Muscle layer of colon (tissue), 2 donors: Measurements from ENCODE around the gene SOX4.
A peak's percentile ranks its signal among the peaks of the same experiment; 100 is the strongest.
"Not testable (repeated sequence)": the region's sequence is repeated elsewhere in the genome, so short reads cannot be mapped to it uniquely, and the experiment has no call there.

Experiments
- H3K27ac ChIP-seq: one replicate; pipeline ENCODE4 v1.7.0; 2013; ENCODE audit warnings: low read depth, mild to moderate bottlenecking, low read length, moderate library complexity
- H3K27me3 ChIP-seq, 2 donors: one replicate each; pipeline ENCODE4 v1.7.0; 2013; ENCODE audit warnings: low read length in 2 of 2, mild to moderate bottlenecking in 2 of 2; ENCODE audit not compliant: insufficient read depth in 2 of 2, control insufficient read depth in 1 of 2
- H3K36me3 ChIP-seq: one replicate; pipeline ENCODE4 v1.7.0; 2013; ENCODE audit warnings: mild to moderate bottlenecking, low read length; ENCODE audit not compliant: insufficient read depth
- H3K4me1 ChIP-seq: one replicate; pipeline ENCODE4 v1.7.0; 2013; ENCODE audit warnings: mild to moderate bottlenecking, low read length; ENCODE audit not compliant: insufficient read depth
- H3K4me3 ChIP-seq, 2 donors: one replicate each; pipeline ENCODE4 v1.7.0; 2013; ENCODE audit warnings: low read length in 2 of 2, low read depth in 1 of 2, mild to moderate bottlenecking in 1 of 2, moderate library complexity in 1 of 2
- H3K9ac ChIP-seq: one replicate; pipeline ENCODE4 v1.7.0; 2013; ENCODE audit warnings: low read length
- H3K9me3 ChIP-seq: one replicate; pipeline ENCODE4 v1.7.0; 2013; ENCODE audit warnings: mild to moderate bottlenecking, low read length
- donor health status: abdominal sarcoma.
- donor health status: Adenocarcinoma of cecum.

Gene SOX4

DNA sequence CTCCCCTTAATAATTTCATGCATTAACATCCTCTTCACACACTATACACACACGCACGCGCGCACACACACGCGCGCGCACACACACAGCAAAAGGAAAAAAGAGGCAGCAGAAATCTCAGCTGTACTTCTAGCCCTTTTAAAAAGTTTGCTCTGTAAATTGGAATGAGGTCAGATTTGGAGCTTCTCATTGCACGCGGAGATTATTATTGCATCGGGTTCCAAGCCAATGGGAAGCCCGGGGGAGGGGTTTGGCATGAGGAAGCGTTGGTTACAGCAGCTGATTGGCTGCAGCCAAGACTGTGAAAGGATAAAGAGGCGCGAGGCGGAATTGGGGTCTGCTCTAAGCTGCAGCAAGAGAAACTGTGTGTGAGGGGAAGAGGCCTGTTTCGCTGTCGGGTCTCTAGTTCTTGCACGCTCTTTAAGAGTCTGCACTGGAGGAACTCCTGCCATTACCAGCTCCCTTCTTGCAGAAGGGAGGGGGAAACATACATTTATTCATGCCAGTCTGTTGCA lies at the start of gene SOX4:
SOX4 (plus strand) TSS at position 340 of the 515 bp plus-strand sequence. CDS start 784 bp downstream, outside the sequence.
- H3K9ac ChIP-seq, result peak within 1 kb of the TSS; percentile 41
- H3K9me3 ChIP-seq, result no peaks in the 10 kb centered on the region
- H3K36me3 ChIP-seq, result no peaks in the 10 kb centered on the region
- H3K27ac ChIP-seq, result peak within 1 kb of the TSS; percentile 85
- peaks cover 10% of the 10 kb centered on the region for H3K4me1 ChIP-seq
- no peaks in the 10 kb centered on the region for H3K27me3 ChIP-seq
- H3K4me3 ChIP-seq, result peak within 1 kb of the TSS; percentile 82 to 83

DNA sequence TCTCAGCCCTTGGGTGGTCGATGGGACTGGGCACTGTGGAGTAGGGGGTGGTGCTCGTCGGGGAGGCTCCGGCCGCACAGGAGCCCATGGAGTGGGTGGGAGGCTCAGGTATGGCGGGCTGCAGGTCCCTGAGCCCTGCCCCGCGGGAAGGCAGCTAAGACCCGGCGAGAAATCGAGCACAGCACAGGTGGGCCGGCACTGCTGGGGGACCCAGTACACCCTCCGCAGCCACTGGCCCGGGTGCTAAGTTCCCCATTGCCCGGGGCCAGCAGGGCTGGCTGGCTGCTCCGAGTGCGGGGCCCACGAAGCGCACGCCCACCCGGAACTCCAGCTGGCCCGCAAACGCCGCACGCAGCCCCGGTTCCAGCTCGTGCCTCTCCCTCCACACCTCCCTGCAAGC lies 41.3 kb upstream of the SOX4 start:
- H3K4me3 ChIP-seq, H3K9me3 ChIP-seq, H3K36me3 ChIP-seq, H3K4me1 ChIP-seq, H3K9ac ChIP-seq, H3K27ac ChIP-seq, H3K27me3 ChIP-seq: not testable (repeated sequence)

DNA sequence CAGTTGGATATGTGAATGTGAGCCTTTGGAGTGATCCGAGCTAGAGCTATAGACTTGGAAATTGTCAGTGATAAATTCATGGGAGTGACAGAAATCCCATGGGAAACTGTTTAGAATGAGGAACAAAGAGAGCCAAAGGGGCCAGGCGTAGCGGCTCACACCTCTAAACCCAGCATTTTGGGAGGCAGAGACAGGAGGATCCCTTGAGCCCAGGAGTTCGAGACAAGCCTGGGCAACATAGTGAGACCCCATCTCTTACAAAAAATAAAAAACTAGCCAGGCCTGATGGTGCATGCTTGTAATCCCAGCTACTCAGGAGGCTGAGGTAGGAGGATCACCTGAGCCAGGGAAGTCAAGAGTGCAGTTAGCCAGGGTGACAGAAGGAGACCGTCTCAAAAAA lies 39.3 kb upstream of the SOX4 start:
- H3K9ac ChIP-seq, result no peak overlapping the region
- H3K27me3 ChIP-seq, result no peaks in the 10 kb centered on the region
- H3K9me3 ChIP-seq, result no peaks in the 10 kb centered on the region
- H3K4me1 ChIP-seq, result peaks cover 5% of the 10 kb centered on the region
- no peak overlapping the region for H3K27ac ChIP-seq
- H3K4me3 ChIP-seq, result no peak overlapping the region
- no peaks in the 10 kb centered on the region for H3K36me3 ChIP-seq

DNA sequence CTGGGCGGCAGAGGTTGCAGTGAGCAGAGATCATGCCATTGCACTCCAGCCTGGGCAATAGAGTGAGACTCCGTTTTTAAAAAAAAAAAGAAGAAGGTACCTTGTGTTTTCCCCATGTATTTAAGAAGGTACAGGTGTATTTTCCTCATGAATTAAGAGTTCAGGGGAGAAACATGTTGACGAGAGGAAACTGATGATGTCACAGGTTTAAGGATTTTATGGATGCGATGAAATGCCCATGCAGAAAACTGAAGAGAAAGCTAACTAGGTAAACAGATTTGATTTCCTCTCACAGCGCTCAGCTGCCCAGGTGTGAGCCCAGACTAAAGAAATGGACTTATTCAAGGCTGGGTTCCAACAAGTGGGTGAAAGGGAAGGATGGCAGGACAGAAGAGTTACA lies 38.4 kb upstream of the SOX4 start:
- H3K4me3 ChIP-seq, result no peak overlapping the region
- no peaks in the 10 kb centered on the region for H3K27me3 ChIP-seq
- H3K27ac ChIP-seq, result no peak overlapping the region
- peaks cover 5% of the 10 kb centered on the region for H3K4me1 ChIP-seq
- H3K9ac ChIP-seq, result no peak overlapping the region
- no peaks in the 10 kb centered on the region for H3K9me3 ChIP-seq
- H3K36me3 ChIP-seq, result no peaks in the 10 kb centered on the region

DNA sequence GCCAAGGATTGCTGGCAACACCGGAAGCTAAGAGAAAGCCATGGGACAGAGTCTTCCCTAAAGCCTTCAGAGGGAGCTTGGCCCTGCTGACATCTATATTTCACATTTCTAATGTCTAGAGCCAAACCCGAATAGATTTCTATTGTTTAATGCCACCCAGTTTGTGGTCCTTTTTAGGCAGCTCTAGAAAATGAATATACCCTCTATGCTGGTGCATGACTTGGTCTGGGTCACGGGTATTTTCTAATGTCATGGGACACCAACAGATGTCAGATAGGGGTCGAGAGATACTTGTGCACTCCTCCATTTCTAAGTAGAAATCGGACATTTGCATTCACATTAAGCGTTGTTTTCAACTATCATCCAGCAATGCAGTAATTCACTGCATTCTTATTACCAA lies 37.0 kb upstream of the SOX4 start:
- no peak overlapping the region for H3K27ac ChIP-seq
- no peaks in the 10 kb centered on the region for H3K9me3 ChIP-seq
- peaks cover 5% of the 10 kb centered on the region for H3K4me1 ChIP-seq
- no peak overlapping the region for H3K9ac ChIP-seq
- no peaks in the 10 kb centered on the region for H3K27me3 ChIP-seq
- no peak overlapping the region for H3K4me3 ChIP-seq
- no peaks in the 10 kb centered on the region for H3K36me3 ChIP-seq

DNA sequence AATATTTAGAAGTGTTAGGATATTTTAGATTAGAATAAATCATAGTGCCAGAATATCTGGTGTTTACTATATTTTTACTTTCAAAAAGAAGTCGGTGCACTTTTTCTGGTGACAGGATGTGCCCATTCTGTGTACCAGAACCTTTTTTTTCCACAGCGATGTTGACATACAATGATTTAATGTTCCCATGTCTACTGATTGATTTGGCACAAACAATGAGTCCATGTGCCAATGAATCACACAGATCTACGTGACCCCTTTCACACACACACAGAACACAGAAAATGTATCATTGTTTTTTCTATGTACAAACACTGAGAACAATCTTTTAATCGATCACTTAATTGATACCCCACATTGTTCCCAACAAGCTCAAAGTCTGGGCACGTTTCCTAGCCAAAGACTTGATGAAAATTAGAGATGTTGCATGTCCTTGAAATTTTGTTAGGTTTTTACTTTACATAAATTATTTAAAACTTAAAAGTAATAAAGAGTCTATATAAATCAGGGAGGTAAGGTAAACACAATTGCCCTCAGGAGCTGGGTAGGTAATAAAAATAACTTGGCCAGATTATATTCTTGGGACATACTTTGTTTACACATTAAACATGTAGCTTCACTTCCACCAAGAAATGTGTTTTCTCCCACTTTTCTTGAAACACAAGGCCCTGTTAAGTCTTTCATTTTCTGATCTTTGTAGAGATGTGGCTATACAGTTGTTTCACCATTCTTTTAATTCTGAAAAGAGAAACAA lies 36.4 kb upstream of the SOX4 start:
- H3K4me3 ChIP-seq, result no peak overlapping the region
- no peak overlapping the region for H3K9ac ChIP-seq
- no peaks in the 10 kb centered on the region for H3K9me3 ChIP-seq
- H3K4me1 ChIP-seq, result peaks cover 5% of the 10 kb centered on the region
- no peaks in the 10 kb centered on the region for H3K27me3 ChIP-seq
- no peak overlapping the region for H3K27ac ChIP-seq
- H3K36me3 ChIP-seq, result no peaks in the 10 kb centered on the region

DNA sequence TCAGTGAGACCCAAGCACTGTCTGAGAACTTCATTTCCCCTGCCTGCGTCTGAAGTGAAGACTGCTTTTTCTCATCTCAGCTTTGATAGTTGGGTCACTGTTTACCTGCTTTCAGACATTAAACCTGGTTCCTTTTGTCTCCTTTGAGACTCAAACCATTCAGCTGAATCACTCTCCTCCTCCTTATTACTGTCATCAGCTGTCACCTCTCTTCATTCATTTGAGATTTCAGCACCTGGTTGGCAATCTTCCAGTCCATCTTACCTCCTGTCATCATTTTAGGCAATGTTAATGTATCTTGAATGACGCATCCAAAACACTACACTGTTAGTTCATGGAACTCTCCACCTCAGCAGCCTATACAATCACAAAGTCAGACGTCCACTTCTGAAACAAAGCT lies 34.3 kb upstream of the SOX4 start:
- Histone ChIP-seq H3K9me3 (no peaks in the 10 kb centered on the region), H3K27me3 (no peaks in the 10 kb centered on the region), H3K4me1 (peaks cover 5% of the 10 kb centered on the region), H3K27ac (no peak overlapping the region), H3K9ac (no peak overlapping the region), H3K4me3 (no peak overlapping the region), H3K36me3 (no peaks in the 10 kb centered on the region)

DNA sequence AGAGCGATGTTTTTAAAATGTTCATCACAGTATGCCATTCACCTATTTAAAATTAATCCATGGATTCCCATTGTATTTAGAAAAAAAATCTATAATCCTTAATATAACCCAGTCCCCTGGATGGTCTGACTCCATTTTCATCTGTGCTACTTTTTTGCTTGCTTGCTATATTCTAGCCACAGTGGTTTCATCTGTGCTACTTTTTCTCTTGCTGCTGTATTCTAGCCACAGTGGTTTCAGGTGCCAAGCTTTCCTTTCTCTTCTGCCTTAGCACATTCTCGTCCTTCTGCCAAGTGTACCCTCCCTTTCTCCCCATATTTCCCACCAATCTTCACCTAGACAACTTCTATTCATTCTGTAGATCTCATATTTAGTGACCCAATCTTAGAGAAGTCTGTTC lies 33.3 kb upstream of the SOX4 start:
- Histone ChIP-seq H3K27ac (no peak overlapping the region), H3K9ac (no peak overlapping the region), H3K4me3 (no peak overlapping the region), H3K27me3 (no peaks in the 10 kb centered on the region), H3K9me3 (no peaks in the 10 kb centered on the region), H3K4me1 (peaks cover 5% of the 10 kb centered on the region), H3K36me3 (no peaks in the 10 kb centered on the region)

DNA sequence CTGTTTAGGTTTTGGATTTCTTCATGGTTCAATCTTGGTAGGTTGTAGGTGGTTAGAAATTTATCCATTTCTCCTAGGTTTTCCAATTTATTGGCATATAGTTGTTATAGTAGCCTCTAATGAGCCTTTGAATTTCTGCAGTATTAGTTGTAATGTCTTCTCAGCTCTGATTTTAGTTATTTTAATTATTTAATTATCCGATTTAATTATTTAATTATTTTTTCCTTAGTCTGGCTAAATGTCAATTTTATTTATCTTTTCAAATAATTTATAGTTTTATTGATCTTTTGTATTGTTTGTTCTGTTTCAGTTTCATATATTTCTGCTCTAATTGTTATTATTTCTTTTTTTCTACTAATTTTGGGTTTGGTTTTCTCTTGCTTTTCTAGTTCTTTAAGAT lies 28.1 kb upstream of the SOX4 start:
- Histone ChIP-seq H3K9me3 (no peaks in the 10 kb centered on the region), H3K4me1 (no peaks in the 10 kb centered on the region), H3K4me3 (no peak overlapping the region), H3K36me3 (no peaks in the 10 kb centered on the region), H3K9ac (no peak overlapping the region), H3K27me3 (no peaks in the 10 kb centered on the region), H3K27ac (no peak overlapping the region)

DNA sequence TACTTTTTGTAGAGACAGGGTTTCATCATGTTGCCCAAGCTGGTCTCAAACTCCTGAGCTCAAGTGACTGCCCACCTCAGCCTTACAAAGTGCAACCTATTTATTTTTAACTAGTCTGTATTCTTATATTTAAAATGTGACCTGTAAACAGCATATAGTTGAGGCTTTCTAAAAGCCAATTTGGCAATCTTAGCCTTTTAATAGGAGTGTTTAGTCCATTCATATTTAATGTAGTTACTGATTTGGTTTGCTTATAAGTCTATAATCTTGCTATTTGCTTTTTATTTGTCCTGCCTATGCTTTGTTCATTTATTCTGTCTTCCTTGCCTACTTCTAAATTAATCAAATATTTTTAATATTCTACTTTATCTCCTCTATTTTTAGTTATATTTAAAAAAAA lies 15.0 kb upstream of the SOX4 start:
- H3K36me3 ChIP-seq, result no peaks in the 10 kb centered on the region
- H3K4me3 ChIP-seq, result no peak overlapping the region
- H3K4me1 ChIP-seq, result no peaks in the 10 kb centered on the region
- no peaks in the 10 kb centered on the region for H3K9me3 ChIP-seq
- no peak overlapping the region for H3K27ac ChIP-seq
- H3K27me3 ChIP-seq, result no peaks in the 10 kb centered on the region
- H3K9ac ChIP-seq, result no peak overlapping the region

DNA sequence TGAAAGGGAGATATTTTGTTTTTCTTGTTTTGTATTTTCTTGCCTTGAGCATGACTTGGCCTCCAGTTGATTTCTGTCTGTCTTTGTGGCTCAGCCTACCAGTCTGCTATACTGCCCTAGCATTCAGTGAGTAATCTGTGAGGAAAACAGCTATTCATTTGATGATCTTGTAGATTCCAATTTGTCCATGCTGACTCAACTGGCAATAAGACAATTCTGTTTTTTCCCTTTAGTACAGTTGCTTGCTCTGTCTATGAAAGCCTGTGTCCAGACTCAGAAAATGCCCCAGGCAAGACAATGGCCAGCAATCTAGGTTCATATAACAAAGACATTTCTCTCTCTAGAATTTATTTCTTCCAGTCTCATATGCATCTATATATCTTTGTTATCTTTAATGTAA lies 10.9 kb upstream of the SOX4 start:
- Histone ChIP-seq H3K4me3 (no peak overlapping the region), H3K9me3 (no peaks in the 10 kb centered on the region), H3K36me3 (no peaks in the 10 kb centered on the region), H3K9ac (no peak overlapping the region), H3K4me1 (peaks cover 5% of the 10 kb centered on the region), H3K27ac (no peak overlapping the region), H3K27me3 (no peaks in the 10 kb centered on the region)

DNA sequence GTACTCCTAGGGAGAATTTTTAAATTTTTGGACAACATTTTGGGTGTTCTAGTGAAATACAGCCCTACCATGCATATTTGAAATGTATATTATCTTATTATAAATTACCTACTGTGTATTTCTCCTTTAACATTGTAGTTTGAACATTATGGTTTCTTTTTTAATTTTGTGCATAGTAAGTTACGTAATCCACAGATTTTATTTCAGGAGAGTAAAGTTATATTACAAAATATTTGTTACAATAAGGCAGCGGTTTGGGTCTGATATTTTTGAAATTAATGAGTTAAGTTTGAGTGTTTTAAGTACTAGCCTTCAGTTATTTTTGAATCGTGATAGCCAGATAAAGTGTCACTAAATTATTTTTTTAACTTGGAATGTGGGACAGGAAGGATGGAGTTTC lies 7.3 kb upstream of the SOX4 start:
- Histone ChIP-seq H3K36me3 (no peaks in the 10 kb centered on the region), H3K4me3 (no peak overlapping the region), H3K27me3 (no peaks in the 10 kb centered on the region), H3K4me1 (peaks cover 5% of the 10 kb centered on the region), H3K27ac (no peak overlapping the region), H3K9me3 (no peaks in the 10 kb centered on the region), H3K9ac (no peak overlapping the region)
